Mesothelial cell of epicardium (in vitro differentiated cells): ENCODE data around the gene TLR3. TPM values are rescaled to one million over a fixed set of nuclear protein-coding genes. Genes with fewer than 3 reads are reported as not detected.

Source experiments
- DNase-seq, 2 experiments: peaks; one replicate each; pipeline ENCODE4 v3.0.0; 2021; ENCODE audit warnings: low spot score in 2 of 2; ENCODE audit not compliant: unreplicated experiment in 2 of 2
- H3K27ac Mint-ChIP-seq: 2 replicates; pipeline ENCODE4 v1.8.0; 2021; ENCODE audit warnings: mixed read lengths
- H3K27me3 Mint-ChIP-seq: 2 replicates; pipeline ENCODE4 v1.8.0; 2021; ENCODE audit warnings: low read depth, mixed read lengths
- H3K36me3 Mint-ChIP-seq: 2 replicates; pipeline ENCODE4 v1.8.0; 2021; ENCODE audit warnings: mixed read lengths
- H3K4me1 Mint-ChIP-seq: 2 replicates; pipeline ENCODE4 v1.8.0; 2021; ENCODE audit warnings: mixed read lengths
- H3K4me3 Mint-ChIP-seq: 2 replicates; pipeline ENCODE4 v1.8.0; 2021; ENCODE audit warnings: mild to moderate bottlenecking, moderate library complexity, mixed read lengths
- H3K9me3 Mint-ChIP-seq: 2 replicates; pipeline ENCODE4 v1.8.0; 2021; ENCODE audit warnings: mixed read lengths
- total RNA-seq: library from RNA; stranded (reverse); gene quantifications from 3 replicates; pipeline ENCODE4 v1.2.1, GENCODE V29; 2021
- TF ChIP-seq, protein P1 (sequence below): fragments of 200-600 bp; sonication (generic); IDR thresholded peaks from one replicate; pipeline ENCODE4 v1.5.0; 2021; ENCODE audit warnings: antibody characterized with exemption; ENCODE audit not compliant: unreplicated experiment

Gene TLR3
- total RNA-seq, 1 donor from 2014 or later = 9.2 TPM

DNA sequence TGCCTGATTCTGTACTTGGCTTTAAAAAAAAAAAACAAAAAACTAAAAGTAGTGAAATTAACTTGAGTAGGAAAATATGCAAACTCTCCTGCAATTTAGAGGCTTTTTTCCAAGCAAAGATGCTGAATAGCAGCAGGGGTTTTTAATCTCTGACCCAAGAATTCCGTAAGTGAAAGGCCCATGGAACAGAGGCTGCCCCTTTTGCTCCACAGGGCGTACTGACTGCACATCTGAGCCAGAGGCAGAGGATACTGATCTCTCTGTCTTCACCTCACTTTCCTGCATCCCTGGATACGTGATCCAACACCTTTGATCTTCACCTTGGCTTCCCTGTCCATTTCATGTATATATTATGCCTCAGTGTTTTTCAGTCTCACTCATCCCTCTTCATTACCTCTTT lies 39.4 kb downstream of the TLR3 start:
- TF ChIP-seq, protein P1, sequence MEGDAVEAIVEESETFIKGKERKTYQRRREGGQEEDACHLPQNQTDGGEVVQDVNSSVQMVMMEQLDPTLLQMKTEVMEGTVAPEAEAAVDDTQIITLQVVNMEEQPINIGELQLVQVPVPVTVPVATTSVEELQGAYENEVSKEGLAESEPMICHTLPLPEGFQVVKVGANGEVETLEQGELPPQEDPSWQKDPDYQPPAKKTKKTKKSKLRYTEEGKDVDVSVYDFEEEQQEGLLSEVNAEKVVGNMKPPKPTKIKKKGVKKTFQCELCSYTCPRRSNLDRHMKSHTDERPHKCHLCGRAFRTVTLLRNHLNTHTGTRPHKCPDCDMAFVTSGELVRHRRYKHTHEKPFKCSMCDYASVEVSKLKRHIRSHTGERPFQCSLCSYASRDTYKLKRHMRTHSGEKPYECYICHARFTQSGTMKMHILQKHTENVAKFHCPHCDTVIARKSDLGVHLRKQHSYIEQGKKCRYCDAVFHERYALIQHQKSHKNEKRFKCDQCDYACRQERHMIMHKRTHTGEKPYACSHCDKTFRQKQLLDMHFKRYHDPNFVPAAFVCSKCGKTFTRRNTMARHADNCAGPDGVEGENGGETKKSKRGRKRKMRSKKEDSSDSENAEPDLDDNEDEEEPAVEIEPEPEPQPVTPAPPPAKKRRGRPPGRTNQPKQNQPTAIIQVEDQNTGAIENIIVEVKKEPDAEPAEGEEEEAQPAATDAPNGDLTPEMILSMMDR = no peak
- Mint-ChIP-seq H3K27ac (no peak overlapping the region), H3K4me3 (no peak overlapping the region), H3K36me3 (no peaks in the 10 kb centered on the region), H3K4me1 (peaks cover 27% of the 10 kb centered on the region), H3K9me3 (no peaks in the 10 kb centered on the region), H3K27me3 (peaks cover 25% of the 10 kb centered on the region)
- no peak for DNase-seq

- TF ChIP-seq, protein P1 = no peak
- peaks cover 17% of the 10 kb centered on the region for H3K27me3 Mint-ChIP-seq
- H3K27ac Mint-ChIP-seq = no peak overlapping the region
- DNase-seq = no peak
- peaks cover 24% of the 10 kb centered on the region for H3K4me1 Mint-ChIP-seq
- no peaks in the 10 kb centered on the region for H3K9me3 Mint-ChIP-seq
- H3K4me3 Mint-ChIP-seq = no peak overlapping the region
- H3K36me3 Mint-ChIP-seq = no peaks in the 10 kb centered on the region
These were observed 40.3 kb downstream of the TLR3 start for GRCh38 chr4:186109245-186109644.

DNA sequence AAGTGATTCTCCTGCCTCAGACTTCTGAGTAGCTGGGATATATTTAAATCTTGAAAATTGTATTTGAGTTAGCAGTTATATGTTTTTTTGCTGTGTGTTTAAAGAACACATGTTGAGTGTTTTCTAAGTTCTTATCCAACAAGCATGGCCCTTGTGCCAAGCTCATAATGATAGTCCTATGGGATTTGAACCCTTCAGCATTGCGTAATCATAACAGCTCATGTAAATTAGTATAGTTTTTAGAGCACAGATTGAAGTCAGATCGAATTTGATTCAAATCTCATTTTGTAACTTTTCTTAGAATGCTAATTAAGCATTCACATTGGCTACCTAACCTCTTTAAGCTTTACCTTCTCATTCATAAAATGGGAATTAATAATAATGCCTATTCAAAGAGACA lies 47.7 kb downstream of the TLR3 start:
- no peaks in the 10 kb centered on the region for H3K4me1 Mint-ChIP-seq
- no peaks in the 10 kb centered on the region for H3K9me3 Mint-ChIP-seq
- TF ChIP-seq, protein P1 = no peak
- peaks cover 5% of the 10 kb centered on the region for H3K27me3 Mint-ChIP-seq
- no peak for DNase-seq
- no peaks in the 10 kb centered on the region for H3K36me3 Mint-ChIP-seq
- no peak overlapping the region for H3K27ac Mint-ChIP-seq
- no peak overlapping the region for H3K4me3 Mint-ChIP-seq

- Mint-ChIP-seq H3K4me1 (no peaks in the 10 kb centered on the region), H3K36me3 (no peaks in the 10 kb centered on the region), H3K4me3 (no peak overlapping the region), H3K27ac (no peak overlapping the region), H3K27me3 (peaks cover 5% of the 10 kb centered on the region), H3K9me3 (no peaks in the 10 kb centered on the region)
- DNase-seq = no peak
- TF ChIP-seq, protein P1 = no peak
These were observed 49.6 kb downstream of the TLR3 start for GRCh38 chr4:186118582-186118981.

GRCh38 chr4:186121057-186121456 lies 52.1 kb downstream of the TLR3 start:
- no peak for DNase-seq
- Mint-ChIP-seq H3K4me1 (no peaks in the 10 kb centered on the region), H3K36me3 (peaks cover 5% of the 10 kb centered on the region), H3K9me3 (peaks cover 6% of the 10 kb centered on the region), H3K4me3 (no peak overlapping the region), H3K27me3 (peaks cover 5% of the 10 kb centered on the region), H3K27ac (no peak overlapping the region)
- TF ChIP-seq, protein P1 = no peak

DNA sequence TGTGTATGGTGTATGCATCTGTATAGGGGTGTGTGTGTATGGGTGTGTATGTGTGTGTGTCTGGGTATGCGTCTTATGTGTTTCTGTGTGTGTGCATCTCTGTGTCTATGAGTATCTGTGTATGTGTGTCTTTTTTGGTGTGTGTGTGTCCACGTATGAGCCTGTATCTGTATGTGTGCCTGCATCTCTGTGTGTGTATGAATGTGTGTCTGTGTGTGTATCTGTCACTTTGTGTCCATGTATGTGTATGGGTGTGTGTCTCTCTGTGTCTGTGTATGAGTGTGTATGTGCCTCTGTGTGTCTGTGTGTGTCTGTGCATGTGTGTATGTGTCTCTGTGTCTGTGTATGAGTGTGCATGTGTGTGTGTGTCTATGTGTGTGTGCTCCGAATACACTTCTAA lies 59.9 kb downstream of the TLR3 start:
- H3K36me3 Mint-ChIP-seq = peaks cover 5% of the 10 kb centered on the region
- peaks cover 8% of the 10 kb centered on the region for H3K9me3 Mint-ChIP-seq
- no peaks in the 10 kb centered on the region for H3K27me3 Mint-ChIP-seq
- DNase-seq = no peak
- H3K27ac Mint-ChIP-seq = no peak overlapping the region
- H3K4me3 Mint-ChIP-seq = no peak overlapping the region
- peaks cover 22% of the 10 kb centered on the region for H3K4me1 Mint-ChIP-seq
- TF ChIP-seq, protein P1 = no peak
